ENCODE measurements around the gene KDM2A. TPM values are rescaled to one million over a fixed set of nuclear protein-coding genes. Genes with fewer than 3 reads are reported as not detected.
A peak's percentile ranks its signal among the peaks of the same experiment; 100 is the strongest.
"Not testable (repeated sequence)": the region's sequence is repeated elsewhere in the genome, so short reads cannot be mapped to it uniquely, and the experiment has no call there.

Gene KDM2A
- total RNA-seq, 1 donor from 2014 or later, result 97.5 TPM

GRCh38 chr11:67254798-67255197 is 135.7 kb downstream of the KDM2A start:
- Mint-ChIP-seq H3K9me3 (no peaks in the 10 kb centered on the region), H3K27ac (peak overlapping the region; percentile 86)

GRCh38 chr11:67255353-67255752 is 136.3 kb downstream of the KDM2A start:
- H3K4me3 Mint-ChIP-seq, result peak overlapping the region; percentile 20
- H3K9me3 Mint-ChIP-seq, result no peaks in the 10 kb centered on the region
- peak overlapping the region; percentile 86 for H3K27ac Mint-ChIP-seq
- peaks cover 49% of the 10 kb centered on the region for H3K36me3 Mint-ChIP-seq
- DNase-seq (ENCODE audit: extremely low spot score, unreplicated experiment), result no peak
- peaks cover 7% of the 10 kb centered on the region for H3K4me1 Mint-ChIP-seq (ENCODE audit: unreplicated experiment)
- no peaks in the 10 kb centered on the region for H3K27me3 Mint-ChIP-seq
- no peak for TF ChIP-seq CTCF (conservative IDR thresholded peaks at IDR 0.05)

More at GRCh38 chr11:67254798-67255197, 135.7 kb downstream of the KDM2A start:
- no peak for TF ChIP-seq CTCF (conservative IDR thresholded peaks at IDR 0.05)
- Mint-ChIP-seq H3K4me3 (peak overlapping the region; percentile 71), H3K27me3 (no peaks in the 10 kb centered on the region), H3K36me3 (peaks cover 49% of the 10 kb centered on the region), H3K4me1 (ENCODE audit: unreplicated experiment) (peaks cover 7% of the 10 kb centered on the region)
- DNase-seq (ENCODE audit: extremely low spot score, unreplicated experiment), result no peak

GRCh38 chr11:67255864-67256263 is 136.8 kb downstream of the KDM2A start:
- H3K27me3 Mint-ChIP-seq, result no peaks in the 10 kb centered on the region
- H3K9me3 Mint-ChIP-seq, result no peaks in the 10 kb centered on the region
- H3K4me1 Mint-ChIP-seq (ENCODE audit: unreplicated experiment), result peaks cover 7% of the 10 kb centered on the region
- peak overlapping the region; percentile 86 for H3K27ac Mint-ChIP-seq
- H3K36me3 Mint-ChIP-seq, result peaks cover 46% of the 10 kb centered on the region
- no peak overlapping the region for H3K4me3 Mint-ChIP-seq
- TF ChIP-seq CTCF (conservative IDR thresholded peaks at IDR 0.05), result no peak
- DNase-seq (ENCODE audit: extremely low spot score, unreplicated experiment), result no peak

GRCh38 chr11:67256477-67257135 is 137.5 kb downstream of the KDM2A start:
- Mint-ChIP-seq H3K4me3 (no peak overlapping the region), H3K4me1 (ENCODE audit: unreplicated experiment) (peaks cover 7% of the 10 kb centered on the region), H3K36me3 (peaks cover 39% of the 10 kb centered on the region), H3K27ac (peak overlapping the region; percentile 19), H3K27me3 (no peaks in the 10 kb centered on the region), H3K9me3 (no peaks in the 10 kb centered on the region)
- TF ChIP-seq CTCF (conservative IDR thresholded peaks at IDR 0.05), result no peak
- no peak for DNase-seq (ENCODE audit: extremely low spot score, unreplicated experiment)

- Mint-ChIP-seq H3K4me1 (ENCODE audit: unreplicated experiment) (peaks cover 22% of the 10 kb centered on the region), H3K27ac (peak overlapping the region; percentile 74), H3K4me3 (peak overlapping the region; percentile 28), H3K36me3 (peaks cover 9% of the 10 kb centered on the region), H3K27me3 (no peaks in the 10 kb centered on the region), H3K9me3 (no peaks in the 10 kb centered on the region)
- no peak for TF ChIP-seq CTCF (conservative IDR thresholded peaks at IDR 0.05)
- DNase-seq (ENCODE audit: extremely low spot score, unreplicated experiment), result no peak
These were observed 141.3 kb downstream of the KDM2A start for GRCh38 chr11:67260406-67260805.

GRCh38 chr11:67260885-67261639 is 142.0 kb downstream of the KDM2A start:
- H3K9me3 Mint-ChIP-seq; DNase-seq (ENCODE audit: extremely low spot score, unreplicated experiment); H3K36me3 Mint-ChIP-seq; H3K27me3 Mint-ChIP-seq: not testable (repeated sequence)
- Mint-ChIP-seq H3K27ac (peak overlapping the region; percentile 84), H3K4me3 (peak overlapping the region; percentile 81), H3K4me1 (ENCODE audit: unreplicated experiment) (peaks cover 22% of the 10 kb centered on the region)
